CD14-positive monocyte (primary cell): ENCODE measurements around the gene IL20. TPM values are rescaled to one million over a fixed set of nuclear protein-coding genes. Genes with fewer than 3 reads are reported as not detected.

Experiments
- DNase-seq, 3 donors: peaks; one replicate each; pipeline ENCODE4 v3.0.0-alpha.2; 2011 to 2022
- H2AFZ ChIP-seq: 2 replicates; pipeline ENCODE4 v1.6.0; 2012; ENCODE audit warnings: mild to moderate bottlenecking, low read depth, low read length, inconsistent platforms; ENCODE audit not compliant: insufficient read depth, poor library complexity, severe bottlenecking
- H3K27ac ChIP-seq, 2 donors: 1 replicate in 1 of 2; 2 replicates in 1 of 2; pipeline ENCODE4 v1.5.1; 2012 to 2013; ENCODE audit warnings: low read length in 2 of 2, control low read depth in 1 of 2, inconsistent platforms in 1 of 2, low read depth in 1 of 2, mild to moderate bottlenecking in 1 of 2
- H3K27me3 ChIP-seq, 2 donors: one replicate each; pipeline versions ENCODE4 v1.6.0 to v1.6.1; 2011 to 2013; ENCODE audit warnings: low read length in 2 of 2; ENCODE audit not compliant: control insufficient read depth in 2 of 2, insufficient read depth in 2 of 2
- H3K36me3 ChIP-seq, 2 donors: replicated peaks in 1 of 2; 1 replicate in 1 of 2; 2 replicates in 1 of 2; pipeline versions ENCODE4 v1.5.1 to v1.6.1; 2012 to 2013; ENCODE audit warnings: low read length in 2 of 2, control low read depth in 1 of 2, inconsistent platforms in 1 of 2, mild to moderate bottlenecking in 1 of 2; ENCODE audit not compliant: insufficient read depth in 2 of 2, control insufficient read depth in 1 of 2
- H3K4me1 ChIP-seq, 2 donors: 1 replicate in 1 of 2; 2 replicates in 1 of 2; pipeline versions ENCODE4 v1.5.1 to v1.6.1; 2012 to 2013; ENCODE audit warnings: low read length in 2 of 2, control low read depth in 1 of 2, inconsistent platforms in 1 of 2, mild to moderate bottlenecking in 1 of 2, moderate library complexity in 1 of 2; ENCODE audit not compliant: insufficient read depth in 2 of 2, control insufficient read depth in 1 of 2
- H3K4me2 ChIP-seq: replicated peaks from 2 replicates; pipeline ENCODE3; 2012; ENCODE audit warnings: low read length, moderate library complexity, mild to moderate bottlenecking; ENCODE audit not compliant: poor library complexity, severe bottlenecking; ENCODE audit errors: extremely low read depth
- H3K4me3 ChIP-seq, 3 experiments: fragments of 200-600 bp in 1 of 3; sonication (generic) in 1 of 3; replicated peaks in 1 of 3; 1 replicate in 2 of 3; 2 replicates in 1 of 3; pipeline ENCODE4 v1.5.1; 2011 to 2013; ENCODE audit warnings: low read length in 3 of 3, mild to moderate bottlenecking in 3 of 3, control low read depth in 2 of 3, low read depth in 2 of 3, inconsistent platforms in 1 of 3, moderate library complexity in 1 of 3
- H3K79me2 ChIP-seq: 2 replicates; pipeline ENCODE4 v1.6.0; 2012; ENCODE audit warnings: mild to moderate bottlenecking, control low read depth, inconsistent platforms, low read length, moderate library complexity; ENCODE audit not compliant: insufficient read depth
- H3K9ac ChIP-seq: 2 replicates; pipeline ENCODE4 v1.6.0; 2017; ENCODE audit warnings: low read length, mild to moderate bottlenecking; ENCODE audit not compliant: insufficient read depth, poor library complexity, severe bottlenecking
- H3K9me3 ChIP-seq, 2 donors: replicated peaks in 1 of 2; 1 replicate in 1 of 2; 2 replicates in 1 of 2; pipeline versions ENCODE4 v1.5.1 to v1.6.1; 2012 to 2013; ENCODE audit warnings: low read length in 2 of 2, control low read depth in 1 of 2; ENCODE audit not compliant: control insufficient read depth in 1 of 2, insufficient read depth in 1 of 2
- H4K20me1 ChIP-seq: 2 replicates; pipeline ENCODE4 v1.6.0; 2012; ENCODE audit warnings: mild to moderate bottlenecking, low read length, control low read depth, moderate library complexity; ENCODE audit not compliant: insufficient read depth
- H3K27ac Mint-ChIP-seq, 7 donors: one replicate each; pipeline ENCODE4 v1.8.0; 2020; ENCODE audit warnings: mild to moderate bottlenecking in 7 of 7, mixed read lengths in 7 of 7, moderate library complexity in 6 of 7, inconsistent platforms in 2 of 7
- H3K27me3 Mint-ChIP-seq, 3 donors: one replicate each; pipeline ENCODE4 v1.8.0; 2021 to 2022; ENCODE audit warnings: low read depth in 3 of 3, mild to moderate bottlenecking in 3 of 3, mixed read lengths in 3 of 3, moderate library complexity in 3 of 3, inconsistent platforms in 1 of 3
- H3K36me3 Mint-ChIP-seq, 2 donors: one replicate each; pipeline ENCODE4 v1.8.0; 2020; ENCODE audit warnings: mixed read lengths in 2 of 2, inconsistent platforms in 1 of 2, mild to moderate bottlenecking in 1 of 2
- H3K4me1 Mint-ChIP-seq: one replicate; pipeline ENCODE4 v1.8.0; 2020; ENCODE audit warnings: mild to moderate bottlenecking, mixed read lengths
- H3K4me3 Mint-ChIP-seq, 2 donors: one replicate each; pipeline ENCODE4 v1.8.0; 2020; ENCODE audit warnings: mild to moderate bottlenecking in 2 of 2, mixed read lengths in 2 of 2, moderate library complexity in 1 of 2
- H3K9me3 Mint-ChIP-seq, 7 donors: one replicate each; pipeline ENCODE4 v1.8.0; 2020 to 2022; ENCODE audit warnings: mixed read lengths in 7 of 7, mild to moderate bottlenecking in 6 of 7, moderate library complexity in 6 of 7, inconsistent platforms in 2 of 7
- CTCF ChIP-seq: fragments of 200-600 bp; IDR thresholded peaks from one replicate; pipeline ENCODE4 v1.8.0; 2022; ENCODE audit warnings: antibody characterized with exemption, mild to moderate bottlenecking
- WGBS: methylation state at CpG from one replicate; pipeline ENCODE4 v1.1.5; 2013; ENCODE audit warnings: missing lambda C conversion rate; ENCODE audit not compliant: insufficient coverage; 5-methylcytosine and 5-hydroxymethylcytosine counted together
- intact Hi-C, 2 donors: fragments of 100-400 bp; cut with micrococcal nuclease; formaldehyde crosslinking; loops; one replicate each; pipeline versions ENCODE4 v1.15.0 to v1.15.1; 2023
- polyA plus RNA-seq, 3 donors: library from polyadenylated mRNA; depleted of rRNA in 1 of 3; unstranded in 2 of 3; stranded (reverse) in 1 of 3; fragments of 300-500 nt in 2 of 3; fragments of >200 nt in 1 of 3; fragmentation: Illumina TruSeq in 2 of 3; gene quantifications; 1 replicate in 2 of 3; 2 replicates in 1 of 3; pipeline ENCODE4 v1.2.3, GENCODE V29; 2012 to 2021

IL20 gene
- polyA plus RNA-seq, 3 donors = not detected

- no peak for TF ChIP-seq CTCF
- H3K4me1 Mint-ChIP-seq = no peaks in the 10 kb centered on the region
Observed at GRCh38 chr1:206899717-206900116, 34.3 kb downstream of the IL20 start.

GRCh38 chr1:206900149-206900548 is 34.7 kb downstream of the IL20 start:
- Histone ChIP-seq H3K27ac (no peak overlapping the region), H3K36me3 (no peaks in the 10 kb centered on the region), H3K4me1 (no peaks in the 10 kb centered on the region), H3K9ac (no peak overlapping the region), H3K27me3 (no peaks in the 10 kb centered on the region), H3K9me3 (no peaks in the 10 kb centered on the region), H4K20me1 (no peaks in the 10 kb centered on the region), H3K4me2 (no peak overlapping the region), H2AFZ (no peak overlapping the region), H3K4me3 (no peak overlapping the region), H3K79me2 (no peaks in the 10 kb centered on the region)
- WGBS = 97% methylated on average over 5 of the region's 7 CpGs
- no peak for DNase-seq
- peaks cover 0 to 2% of the 10 kb centered on the region in 2 donors for H3K36me3 Mint-ChIP-seq
- intact Hi-C loops = no loop called here
- no peak overlapping the region for H3K27ac Mint-ChIP-seq
- peaks cover 3 to 12% (median 11%) of the 10 kb centered on the region in 3 donors for H3K27me3 Mint-ChIP-seq
- H3K4me3 Mint-ChIP-seq = no peak overlapping the region
- H3K4me1 Mint-ChIP-seq = no peaks in the 10 kb centered on the region
- no peak for TF ChIP-seq CTCF
- H3K9me3 Mint-ChIP-seq = peaks cover 0 to 1% (median 0%) of the 10 kb centered on the region in 7 donors

More at GRCh38 chr1:206899717-206900116, 34.3 kb downstream of the IL20 start:
- no peak for DNase-seq
- H3K4me3 Mint-ChIP-seq = no peak overlapping the region
- H3K4me1 ChIP-seq = no peaks in the 10 kb centered on the region
- no peaks in the 10 kb centered on the region for H3K36me3 ChIP-seq
- no peak overlapping the region for H3K9ac ChIP-seq
- H3K9me3 ChIP-seq = no peaks in the 10 kb centered on the region
- H3K36me3 Mint-ChIP-seq = no peaks in the 10 kb centered on the region
- H3K27me3 Mint-ChIP-seq = peaks cover 1 to 12% (median 10%) of the 10 kb centered on the region in 3 donors
- intact Hi-C loops = no loop called here
- no peak overlapping the region for H3K4me2 ChIP-seq
- no peak overlapping the region for H3K4me3 ChIP-seq
- H4K20me1 ChIP-seq = no peaks in the 10 kb centered on the region
- WGBS = 71% methylated on average over 4 of the region's 5 CpGs
- no peaks in the 10 kb centered on the region for H3K27me3 ChIP-seq
- no peak overlapping the region for H2AFZ ChIP-seq
- no peak overlapping the region for H3K27ac ChIP-seq
- peaks cover 0 to 1% (median 0%) of the 10 kb centered on the region in 7 donors for H3K9me3 Mint-ChIP-seq
- H3K27ac Mint-ChIP-seq = no peak overlapping the region
- H3K79me2 ChIP-seq = no peaks in the 10 kb centered on the region
